ENCODE results near the gene TRPC6. TPM values are rescaled to one million over a fixed set of nuclear protein-coding genes. Genes with fewer than 3 reads are reported as not detected.

TRPC6 gene
- total and polyA plus RNA-seq, 7 donors = 0.23 to 14.3 (median 3.6) TPM

GRCh38 chr11:101582236-101582988, 1.4 kb downstream of the TRPC6 start:
- DNase-seq = no peak
- H3K9me3 ChIP-seq = no peaks in the 10 kb centered on the region
- TF ChIP-seq EP300 (IDR thresholded peaks at IDR 0.05) = no peak
- no peak for TF ChIP-seq POLR2A (IDR thresholded peaks at IDR 0.05)
- TF ChIP-seq POLR2AphosphoS5 (IDR thresholded peaks at IDR 0.05) = no peak
- TF ChIP-seq CTCF (IDR thresholded peaks at IDR 0.05) = no peak

GRCh38 chr11:101577461-101577860, 6.3 kb downstream of the TRPC6 start:
- no peaks in the 10 kb centered on the region for H3K9me3 ChIP-seq
- TF ChIP-seq POLR2AphosphoS5 (IDR thresholded peaks at IDR 0.05) (no peak), POLR2A (IDR thresholded peaks at IDR 0.05) (no peak), CTCF (IDR thresholded peaks at IDR 0.05) (no peak), EP300 (IDR thresholded peaks at IDR 0.05) (no peak)
- WGBS, 2 donors = 79% methylated on average over 6 of the region's 6 CpGs
- H3K4me1 ChIP-seq = peaks cover 0 to 35% (median 20%) of the 10 kb centered on the region in 4 donors
- H3K27ac ChIP-seq = no peak overlapping the region
- intact Hi-C loops (cut with DNase I) = no loop called here
- H3K4me3 ChIP-seq = no peak overlapping the region
- H3K27me3 ChIP-seq = no peaks in the 10 kb centered on the region
- DNase-seq = no peak
- H3K36me3 ChIP-seq = no peaks in the 10 kb centered on the region

More at GRCh38 chr11:101582236-101582988, 1.4 kb downstream of the TRPC6 start:
- Histone ChIP-seq H3K27ac (peak overlapping the region; percentile 89 to 91 (median 90)), H3K27me3 (no peaks in the 10 kb centered on the region), H3K4me1 (peaks cover 0 to 18% (median 9%) of the 10 kb centered on the region in 4 donors), H3K4me3 (peak overlapping the region; percentile 61 to 84 (median 75)), H3K36me3 (no peaks in the 10 kb centered on the region)
- intact Hi-C loops (cut with DNase I) = loop anchor here (10.0 kb wide), 1 partner anchor 458 kb away; the partner anchor contains the start of gene PGR
- 8 to 21% methylated on average over 35 of the region's 35 CpGs for whole genome bisulfite sequencing, 2 donors

- Histone ChIP-seq H3K4me3 (no peak overlapping the region), H3K9me3 (no peaks in the 10 kb centered on the region), H3K4me1 (peaks cover 0 to 29% (median 12%) of the 10 kb centered on the region in 4 donors), H3K27me3 (no peaks in the 10 kb centered on the region), H3K27ac (peak overlapping the region in 2 of 4 donors; percentile 16 to 47), H3K36me3 (no peaks in the 10 kb centered on the region)
- intact Hi-C loops (cut with DNase I) = no loop called here
- no peak for TF ChIP-seq POLR2A (IDR thresholded peaks at IDR 0.05)
- TF ChIP-seq POLR2AphosphoS5 (IDR thresholded peaks at IDR 0.05) = no peak
- no peak for TF ChIP-seq EP300 (IDR thresholded peaks at IDR 0.05)
- no peak for DNase-seq
These were observed 7.4 kb downstream of the TRPC6 start for GRCh38 chr11:101576456-101576855.

- Histone ChIP-seq H3K4me1 (peaks cover 0 to 21% (median 11%) of the 10 kb centered on the region in 4 donors), H3K4me3 (no peak overlapping the region), H3K9me3 (no peaks in the 10 kb centered on the region), H3K27me3 (no peaks in the 10 kb centered on the region), H3K27ac (no peak overlapping the region), H3K36me3 (no peaks in the 10 kb centered on the region)
- TF ChIP-seq POLR2A (IDR thresholded peaks at IDR 0.05) (no peak), CTCF (IDR thresholded peaks at IDR 0.05) (no peak), EP300 (IDR thresholded peaks at IDR 0.05) (no peak), POLR2AphosphoS5 (IDR thresholded peaks at IDR 0.05) (no peak)
- 0 to 35% methylated on average over 1 of the region's 1 CpG for WGBS, 2 donors
- intact Hi-C loops (cut with DNase I) = no loop called here
- DNase-seq = no peak
These were observed 8.9 kb downstream of the TRPC6 start for GRCh38 chr11:101574886-101575285.

GRCh38 chr11:101567071-101567470, 16.7 kb downstream of the TRPC6 start:
- 50 to 58% methylated on average over 5 of the region's 5 CpGs for WGBS, 2 donors

More at GRCh38 chr11:101567071-101567470, 16.7 kb downstream of the TRPC6 start:
- Histone ChIP-seq H3K36me3 (no peaks in the 10 kb centered on the region), H3K9me3 (no peaks in the 10 kb centered on the region), H3K4me3 (no peak overlapping the region), H3K4me1 (no peaks in the 10 kb centered on the region), H3K27ac (no peak overlapping the region), H3K27me3 (no peaks in the 10 kb centered on the region)
- no peak for DNase-seq
- intact Hi-C loops (cut with DNase I) = no loop called here
- TF ChIP-seq CTCF (IDR thresholded peaks at IDR 0.05) = no peak
- TF ChIP-seq POLR2AphosphoS5 (IDR thresholded peaks at IDR 0.05) = no peak
- TF ChIP-seq EP300 (IDR thresholded peaks at IDR 0.05) = no peak
- no peak for TF ChIP-seq POLR2A (IDR thresholded peaks at IDR 0.05)
